HG02943 (cell line): ENCODE data around the gene MSL3B.

Source experiments
- ATAC-seq: cut with Tn5 transposase; IDR thresholded peaks from one replicate; pipeline ENCODE4 v1.9.1; 2021; ENCODE audit warnings: mild to moderate bottlenecking, low read depth, moderate library complexity; ENCODE audit not compliant: unreplicated experiment

The MSL3B gene

GRCh38 chr2:233853883-233854240 lies 14.3 kb downstream of the MSL3B start:
- ATAC-seq = no peak

DNA sequence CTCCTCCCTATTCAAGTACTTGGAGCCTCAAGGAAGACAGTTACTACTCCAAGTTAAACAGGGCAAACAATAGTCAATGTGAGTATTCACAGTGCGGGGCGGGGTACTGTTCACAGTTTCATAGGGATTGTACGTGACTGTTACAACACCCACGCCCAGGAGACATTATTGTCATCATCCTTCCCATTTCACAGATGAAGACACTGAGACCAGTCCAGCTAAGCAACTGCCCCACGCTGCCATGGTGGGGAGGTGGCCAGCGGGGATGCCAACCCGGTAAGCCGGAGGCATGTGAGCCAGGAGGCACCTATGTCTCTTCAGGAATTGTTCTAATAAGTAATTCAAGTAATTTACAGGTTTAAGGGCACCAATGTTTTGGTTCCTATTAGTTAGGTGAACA lies 14.8 kb downstream of the MSL3B start:
- ATAC-seq = no peak

- ATAC-seq = no peak
Observed at GRCh38 chr2:233852056-233852455, 16.1 kb downstream of the MSL3B start.

DNA sequence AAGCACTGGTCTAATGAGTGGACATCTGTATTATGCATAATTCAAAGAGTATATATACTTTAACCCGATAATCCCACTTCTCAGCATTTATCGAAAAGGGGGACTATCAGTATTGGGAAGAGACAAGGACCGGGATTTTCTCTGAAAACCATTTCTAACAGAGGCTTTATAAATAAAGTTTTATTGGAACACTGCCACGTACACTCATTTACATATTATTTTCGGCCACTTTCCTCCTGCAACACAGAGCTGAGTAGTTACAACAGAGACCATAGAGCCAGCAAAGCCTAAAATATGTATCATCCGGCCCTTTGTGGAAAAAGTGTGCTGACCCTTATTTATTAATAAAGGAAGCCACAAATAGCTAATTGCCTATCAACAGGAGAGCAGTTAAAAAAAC lies 17.0 kb downstream of the MSL3B start:
- no peak for ATAC-seq

GRCh38 chr2:233850745-233851144 lies 17.4 kb downstream of the MSL3B start:
- ATAC-seq = no peak

GRCh38 chr2:233849607-233850271 lies 18.4 kb downstream of the MSL3B start:
- no peak for ATAC-seq

DNA sequence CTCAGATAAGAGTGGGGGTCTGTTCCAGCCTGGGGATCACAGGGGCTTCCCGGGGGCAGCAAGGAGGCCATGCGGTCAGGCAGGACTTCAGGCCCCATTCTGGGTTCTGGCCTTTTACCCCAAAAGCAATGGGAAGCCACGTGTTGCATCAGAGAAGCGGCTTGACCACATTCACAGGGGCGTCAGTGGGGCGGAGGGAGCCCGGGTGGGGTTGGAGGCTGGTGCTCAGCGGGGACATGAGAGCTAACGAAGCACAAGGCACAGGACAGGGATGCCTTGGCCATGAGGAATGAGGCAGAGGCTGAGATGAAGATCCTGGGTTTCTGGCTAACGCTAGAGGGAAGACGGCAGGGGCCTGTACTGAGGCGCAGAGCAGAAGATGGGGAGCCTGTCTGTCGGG lies 19.9 kb downstream of the MSL3B start:
- ATAC-seq = no peak

DNA sequence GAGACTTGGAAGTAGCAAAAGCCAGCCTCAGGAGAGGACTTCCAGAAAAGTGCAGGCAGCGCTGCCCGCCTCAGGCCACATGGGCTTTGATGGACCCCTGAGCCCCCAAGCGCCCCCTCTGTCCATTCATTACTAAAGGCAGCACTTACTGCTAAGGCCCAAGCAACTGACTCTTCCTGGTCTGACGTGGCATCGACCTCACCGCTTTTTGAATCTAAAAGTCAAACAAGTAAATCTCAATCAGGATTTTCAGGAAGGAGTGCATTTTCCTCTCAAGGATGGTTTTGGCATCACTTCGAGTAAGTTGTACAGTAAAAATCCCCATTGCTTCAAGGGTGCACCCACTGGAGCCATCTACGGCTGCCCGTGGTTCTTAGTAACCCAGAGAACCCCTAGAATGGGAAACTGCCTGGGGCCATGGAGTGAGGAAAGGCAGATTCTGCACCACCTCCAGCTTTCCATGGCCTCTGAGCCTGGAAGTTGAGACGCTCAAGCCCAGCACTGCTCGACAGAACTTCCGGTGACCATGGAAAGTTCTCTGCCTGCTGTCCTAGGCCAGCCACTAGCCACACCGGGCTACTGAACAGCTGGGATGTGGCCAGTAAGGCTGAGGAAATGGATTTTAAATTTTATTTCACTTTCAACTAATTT lies 20.8 kb downstream of the MSL3B start:
- no peak for ATAC-seq

GRCh38 chr2:233846387-233847247 lies 21.6 kb downstream of the MSL3B start:
- ATAC-seq = no peak

- ATAC-seq = no peak
Observed at GRCh38 chr2:233845301-233846060, 22.7 kb downstream of the MSL3B start.

GRCh38 chr2:233844836-233845235 lies 23.4 kb downstream of the MSL3B start:
- ATAC-seq = no peak

GRCh38 chr2:233844064-233844807 lies 23.9 kb downstream of the MSL3B start:
- no peak for ATAC-seq

DNA sequence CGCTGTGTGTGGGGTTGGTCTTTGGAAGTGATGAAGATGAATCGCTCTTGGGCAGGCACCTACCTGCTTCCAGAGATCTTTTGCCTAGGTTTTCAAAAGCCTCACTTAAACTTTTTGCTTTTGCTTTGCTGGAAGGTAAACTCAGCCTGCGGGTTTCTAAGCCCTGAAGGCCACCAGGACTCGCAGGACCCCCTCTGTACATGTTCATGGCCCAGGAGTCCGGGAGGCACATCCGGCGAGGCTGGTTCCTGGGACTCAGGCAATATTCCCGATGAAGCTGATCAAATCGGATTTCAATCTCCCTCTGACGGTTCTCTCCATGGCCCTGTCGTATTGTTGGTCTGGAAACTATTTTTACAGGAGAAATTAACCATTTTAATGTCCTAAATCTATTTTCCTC lies 27.0 kb downstream of the MSL3B start:
- ATAC-seq = no peak

DNA sequence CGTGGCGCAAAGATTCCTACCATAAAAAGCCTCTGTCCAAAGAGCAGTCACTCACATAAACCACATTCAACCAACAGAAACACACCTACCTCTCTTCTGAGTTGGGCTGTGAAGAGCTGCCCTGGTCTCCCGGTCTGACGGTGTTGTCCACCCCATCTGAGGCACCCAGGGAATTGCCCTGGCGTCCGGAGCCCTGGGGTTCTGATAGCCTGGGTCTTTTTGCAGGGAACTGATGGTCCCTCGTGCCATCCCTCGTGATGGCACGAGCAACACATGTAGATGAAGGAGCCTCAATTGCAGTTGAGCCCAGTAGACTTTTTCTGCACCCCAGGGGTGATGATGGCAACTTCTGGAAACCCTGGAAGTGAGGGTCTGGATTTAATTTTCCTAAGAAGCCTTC lies 27.7 kb downstream of the MSL3B start:
- no peak for ATAC-seq

DNA sequence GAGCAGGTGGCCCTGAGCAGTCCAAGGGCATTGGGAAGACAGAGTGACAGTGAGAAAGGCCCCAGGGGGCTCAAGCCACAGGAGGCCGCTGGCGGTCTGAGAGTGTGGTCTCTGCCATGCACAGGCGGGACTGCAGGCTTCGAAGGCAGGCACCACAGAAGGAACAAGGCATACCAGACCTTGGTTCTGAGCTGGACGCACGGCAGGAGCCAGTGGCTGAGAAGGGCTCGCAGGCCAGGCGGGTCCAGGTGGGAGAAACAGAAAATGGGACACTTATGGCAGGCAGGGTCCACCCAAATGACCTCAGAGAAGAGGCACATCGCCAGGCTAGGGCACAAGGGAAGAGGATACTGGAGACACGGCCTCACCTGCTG lies 28.8 kb downstream of the MSL3B start:
- ATAC-seq = no peak

DNA sequence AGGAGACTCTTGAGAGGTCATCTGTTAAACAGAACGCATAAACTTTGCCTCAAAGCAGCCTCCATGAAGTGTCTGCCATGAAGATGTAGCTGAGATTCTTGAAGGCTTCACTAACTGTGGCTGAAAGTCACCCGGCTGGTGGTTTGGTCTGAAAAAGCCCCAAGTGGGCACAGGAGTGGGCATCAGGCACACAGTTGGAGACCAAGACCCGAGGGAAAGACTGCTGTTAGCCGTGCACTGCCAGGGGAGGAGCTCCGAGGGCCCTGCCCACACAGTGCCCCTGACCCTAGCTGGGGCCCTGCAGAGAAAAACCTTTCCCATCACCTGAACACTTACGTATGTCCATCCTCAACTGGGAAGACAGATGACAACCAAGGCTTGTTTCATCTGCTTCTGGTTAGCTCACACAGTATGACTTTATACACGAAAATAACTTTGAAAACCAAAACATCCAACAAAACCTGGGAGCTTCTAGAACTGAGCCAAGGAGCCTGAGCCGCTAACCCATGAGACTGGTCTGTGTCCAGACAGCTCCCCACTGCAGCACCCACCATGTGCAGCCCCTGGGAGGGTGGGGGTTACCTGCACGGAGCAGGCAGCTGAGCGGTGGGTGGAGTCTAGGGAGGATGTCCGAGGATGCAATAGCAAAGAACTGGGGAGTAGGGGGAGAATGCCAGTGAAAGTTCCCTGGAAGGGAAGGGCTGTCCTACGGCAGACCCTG lies 29.3 kb downstream of the MSL3B start:
- ATAC-seq = no peak

DNA sequence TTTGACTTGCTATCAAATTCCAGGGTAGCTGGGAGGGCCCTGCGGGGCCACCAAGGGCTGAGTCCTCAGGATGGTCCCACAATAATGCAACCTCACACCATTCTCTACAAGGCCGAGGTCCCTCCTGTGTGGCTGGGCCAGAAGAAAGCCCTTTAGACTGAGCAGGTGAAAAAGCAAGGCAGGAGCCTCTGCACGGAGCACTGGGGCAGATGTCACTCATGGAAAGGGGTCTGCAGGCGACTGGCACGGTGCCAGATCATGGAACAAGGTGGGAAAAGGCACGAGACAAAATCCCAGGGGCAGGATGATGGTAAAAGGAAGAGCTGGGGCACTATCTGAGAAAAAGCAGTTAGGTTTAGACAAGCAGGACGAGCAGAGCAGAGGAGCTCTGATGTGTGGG lies 29.9 kb downstream of the MSL3B start:
- no peak for ATAC-seq

GRCh38 chr2:233837694-233838229 lies 30.4 kb downstream of the MSL3B start:
- no peak for ATAC-seq

- ATAC-seq = no peak
Observed at GRCh38 chr2:233836359-233836758, 31.8 kb downstream of the MSL3B start.
